ENCODE data around the gene TBC1D10B.
"Not testable (repeated sequence)": the region's sequence is repeated elsewhere in the genome, so short reads cannot be mapped to it uniquely, and the experiment has no call there.

DNA sequence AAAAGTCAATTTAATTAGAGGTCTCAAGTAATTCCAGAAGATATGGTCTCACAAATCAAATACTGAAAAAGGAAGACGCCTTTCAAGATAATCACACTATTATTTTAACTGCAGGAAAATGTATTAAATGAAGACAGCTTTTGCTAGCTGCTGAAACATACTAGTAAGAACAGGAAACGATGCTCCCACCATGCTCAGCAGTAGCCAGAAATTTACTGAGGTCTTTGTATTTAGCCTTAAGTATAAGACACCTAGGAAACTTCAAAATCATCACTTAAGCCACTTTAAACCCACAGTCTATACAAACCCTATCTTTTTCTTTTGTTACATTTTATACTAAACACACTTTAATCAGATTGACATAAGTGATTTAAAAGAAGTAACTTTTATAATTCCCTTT lies 51.6 kb downstream of the TBC1D10B start:
- TF ChIP-seq, protein P1, sequence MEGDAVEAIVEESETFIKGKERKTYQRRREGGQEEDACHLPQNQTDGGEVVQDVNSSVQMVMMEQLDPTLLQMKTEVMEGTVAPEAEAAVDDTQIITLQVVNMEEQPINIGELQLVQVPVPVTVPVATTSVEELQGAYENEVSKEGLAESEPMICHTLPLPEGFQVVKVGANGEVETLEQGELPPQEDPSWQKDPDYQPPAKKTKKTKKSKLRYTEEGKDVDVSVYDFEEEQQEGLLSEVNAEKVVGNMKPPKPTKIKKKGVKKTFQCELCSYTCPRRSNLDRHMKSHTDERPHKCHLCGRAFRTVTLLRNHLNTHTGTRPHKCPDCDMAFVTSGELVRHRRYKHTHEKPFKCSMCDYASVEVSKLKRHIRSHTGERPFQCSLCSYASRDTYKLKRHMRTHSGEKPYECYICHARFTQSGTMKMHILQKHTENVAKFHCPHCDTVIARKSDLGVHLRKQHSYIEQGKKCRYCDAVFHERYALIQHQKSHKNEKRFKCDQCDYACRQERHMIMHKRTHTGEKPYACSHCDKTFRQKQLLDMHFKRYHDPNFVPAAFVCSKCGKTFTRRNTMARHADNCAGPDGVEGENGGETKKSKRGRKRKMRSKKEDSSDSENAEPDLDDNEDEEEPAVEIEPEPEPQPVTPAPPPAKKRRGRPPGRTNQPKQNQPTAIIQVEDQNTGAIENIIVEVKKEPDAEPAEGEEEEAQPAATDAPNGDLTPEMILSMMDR (IDR thresholded peaks at IDR 0.05) = not testable (repeated sequence)
- not testable (repeated sequence) for TF ChIP-seq POLR2A (IDR thresholded peaks at IDR 0.05)

Measured in right lobe of liver (tissue), 4 donors.